HCT116 (cell line): Measurements from ENCODE around the gene VSX2. TPM values are rescaled to one million over a fixed set of nuclear protein-coding genes. Genes with fewer than 3 reads are reported as not detected.

ENCODE experiments used
- ATAC-seq: fragments of 200-7000 bp; cut with Tn5 transposase; 2 replicates; pipeline ENCODE4 v1.9.1; 2020; ENCODE audit warnings: mild to moderate bottlenecking, moderate library complexity
- BruUV-seq: library from RNA; stranded (reverse); fragments of 400-500 nt; replicated peaks from 2 replicates; lab custom pipeline; 2021; lab: Mats Ljungman, UMichigan
- CTCF ChIA-PET: fragments of 300-600 bp; sonication (Branson Sonifier 250); formaldehyde crosslinking; loops from one replicate; lab custom pipeline; 2021; ENCODE audit warnings: antibody characterized with exemption; lab: Charles Lee
- POLR2A ChIA-PET: fragments of 300-600, 350-600 bp; sonication (Branson Sonifier 250); formaldehyde crosslinking; loops from one replicate; lab custom pipeline; 2021; ENCODE audit warnings: antibody characterized with exemption; lab: Charles Lee
- RAD21 ChIA-PET, 2 experiments: fragments of 300-600 bp; sonication (Branson Sonifier 250); formaldehyde crosslinking; loops; one replicate each; lab custom pipeline; 2023; ENCODE audit warnings: low total read pairs in 2 of 2; ENCODE audit not compliant: uncharacterized antibody in 2 of 2, unreplicated experiment in 2 of 2, low non-redundant PET in 1 of 2; lab: Charles Lee
- DNase-seq: peaks from one replicate; pipeline ENCODE4 v3.0.0-alpha.2; 2010; ENCODE audit warnings: low read depth, low spot score
- H2AFZ ChIP-seq: fragments of 200-600 bp; shearing (Covaris generic), sonication (generic); 2 replicates; pipeline ENCODE4 v1.6.1; 2017; ENCODE audit warnings: low read depth, mixed run types, mixed read lengths, antibody characterized with exemption, low read length; ENCODE audit not compliant: poor library complexity, severe bottlenecking
- H3K27ac ChIP-seq: 2 replicates; pipeline ENCODE4 v1.5.1; 2012; ENCODE audit warnings: low read depth, low read length
- H3K27me3 ChIP-seq: fragments of 200-600 bp; sonication (generic); 2 replicates; pipeline ENCODE4 v1.6.1; 2016; ENCODE audit warnings: mixed run types, low read length, mixed read lengths; ENCODE audit not compliant: insufficient read depth
- H3K36me3 ChIP-seq, 2 experiments: fragments of 200-500 bp in 1 of 2; fragments of 200-600 bp in 1 of 2; sonication (Bioruptor generic) in 1 of 2; sonication (generic) in 1 of 2; 2 replicates each; pipeline versions ENCODE4 v1.5.1 to v1.6.1; 2014 to 2016; ENCODE audit warnings: low read length in 2 of 2, inconsistent platforms in 1 of 2, mixed read lengths in 1 of 2, mixed run types in 1 of 2; ENCODE audit not compliant: insufficient read depth in 2 of 2, control insufficient read depth in 1 of 2
- H3K4me1 ChIP-seq, 2 experiments: fragments of 200-600 bp in 1 of 2; sonication (generic) in 1 of 2; 2 replicates each; pipeline versions ENCODE4 v1.5.1 to v1.6.1; 2012 to 2017; ENCODE audit warnings: low read length in 2 of 2, inconsistent platforms in 1 of 2, mild to moderate bottlenecking in 1 of 2, mixed read lengths in 1 of 2, mixed run types in 1 of 2, moderate library complexity in 1 of 2; ENCODE audit not compliant: insufficient read depth in 2 of 2, control insufficient read depth in 1 of 2
- H3K4me2 ChIP-seq: fragments of 200-600 bp; sonication (generic); 2 replicates; pipeline ENCODE4 v1.6.1; 2017; ENCODE audit warnings: mixed run types, low read length, mixed read lengths
- H3K4me3 ChIP-seq, 2 experiments: fragments of 200-600 bp in 1 of 2; sonication (generic) in 1 of 2; replicated peaks in 1 of 2; 2 replicates each; pipeline ENCODE4 v1.5.1; 2011 to 2016; ENCODE audit warnings: low read length in 2 of 2, control low read depth in 1 of 2, low read depth in 1 of 2, mild to moderate bottlenecking in 1 of 2, mixed read lengths in 1 of 2, mixed run types in 1 of 2
- H3K79me2 ChIP-seq: fragments of 200-600 bp; sonication (generic); 2 replicates; pipeline ENCODE4 v1.6.1; 2017; ENCODE audit warnings: mild to moderate bottlenecking, mixed run types, low read length, moderate library complexity, mixed read lengths; ENCODE audit not compliant: insufficient read depth
- H3K9ac ChIP-seq: fragments of 200-600 bp; sonication (generic); 2 replicates; pipeline ENCODE4 v1.6.1; 2016; ENCODE audit warnings: low read length, mixed read lengths
- H3K9me2 ChIP-seq: fragments of 200-600 bp; sonication (generic), shearing (Covaris generic); 2 replicates; pipeline ENCODE4 v1.6.1; 2017; ENCODE audit warnings: mixed run types, mild to moderate bottlenecking, moderate library complexity; ENCODE audit not compliant: insufficient read depth
- H3K9me3 ChIP-seq, 2 experiments: fragments of 200-500 bp in 1 of 2; fragments of 200-600 bp in 1 of 2; sonication (Bioruptor generic) in 1 of 2; sonication (generic) in 1 of 2; 2 replicates each; pipeline ENCODE4 v1.6.1; 2014 to 2017; ENCODE audit warnings: low read length in 2 of 2, mixed read lengths in 2 of 2, inconsistent platforms in 1 of 2, low read depth in 1 of 2, mild to moderate bottlenecking in 1 of 2, mixed run types in 1 of 2, moderate library complexity in 1 of 2; ENCODE audit not compliant: control insufficient read depth in 1 of 2, insufficient read depth in 1 of 2
- H4K20me1 ChIP-seq: fragments of 200-600 bp; sonication (generic), shearing (Covaris generic); 2 replicates; pipeline ENCODE4 v1.6.1; 2017; ENCODE audit warnings: mixed run types, mild to moderate bottlenecking, moderate library complexity; ENCODE audit not compliant: insufficient read depth
- CEBPB ChIP-seq: IDR thresholded peaks from 2 replicates; pipeline ENCODE4 v1.6.1; 2012; ENCODE audit warnings: low read depth
- CTCF ChIP-seq, 3 experiments: fragments of 200-600 bp in 1 of 3; sonication (generic) in 1 of 3; IDR thresholded peaks in 2 of 3; conservative IDR thresholded peaks in 1 of 3; 2 replicates each; pipeline ENCODE4 v1.5.1; 2012 to 2017; ENCODE audit warnings: low read depth in 2 of 3, low read length in 2 of 3, antibody characterized with exemption in 1 of 3, borderline replicate concordance in 1 of 3, control low read depth in 1 of 3, mild to moderate bottlenecking in 1 of 3, mixed read lengths in 1 of 3, mixed run types in 1 of 3, moderate library complexity in 1 of 3; ENCODE audit not compliant: insufficient read depth in 1 of 3
- EGR1 ChIP-seq: IDR thresholded peaks from 2 replicates; pipeline ENCODE4 v1.6.1; 2012; ENCODE audit warnings: low read depth
- EZH2 ChIP-seq: fragments of 200-600 bp; sonication (generic); IDR thresholded peaks from 2 replicates; pipeline ENCODE4 v1.6.1; 2017; ENCODE audit warnings: antibody characterized with exemption, mixed run types
- EZH2phosphoT487 ChIP-seq: fragments of 200-600 bp; IDR thresholded peaks from 2 replicates; pipeline ENCODE4 v1.6.1; 2018; ENCODE audit warnings: antibody characterized with exemption, borderline replicate concordance
- FOSL1 ChIP-seq: IDR thresholded peaks from 2 replicates; pipeline ENCODE4 v1.6.1; 2012; ENCODE audit warnings: low read depth
- MAX ChIP-seq: IDR thresholded peaks from 2 replicates; pipeline ENCODE4 v1.6.1; 2012
- POLR2A ChIP-seq: IDR thresholded peaks from 2 replicates; pipeline ENCODE4 v1.7.0; 2011; ENCODE audit warnings: borderline replicate concordance; ENCODE audit not compliant: insufficient read depth, insufficient read length; ENCODE audit errors: extremely low read depth
- SP1 ChIP-seq: IDR thresholded peaks from 2 replicates; pipeline ENCODE4 v1.6.1; 2012; ENCODE audit warnings: low read depth
- SRF ChIP-seq: IDR thresholded peaks from 2 replicates; pipeline ENCODE4 v1.6.1; 2012; ENCODE audit warnings: low read depth
- TCF7L2 ChIP-seq: IDR thresholded peaks from 2 replicates; pipeline ENCODE4 v1.7.0; 2011; ENCODE audit warnings: borderline replicate concordance, inconsistent platforms; ENCODE audit not compliant: insufficient read depth, insufficient read length; ENCODE audit errors: extremely low read depth
- YY1 ChIP-seq: IDR thresholded peaks from 2 replicates; pipeline ENCODE4 v1.6.1; 2011; ENCODE audit warnings: low read length, low read depth, moderate library complexity, mild to moderate bottlenecking; ENCODE audit not compliant: insufficient replicate concordance; ENCODE audit errors: extremely low read depth
- intact Hi-C: fragments of 100-400 bp; cut with micrococcal nuclease; formaldehyde crosslinking; loops from 2 replicates; pipeline ENCODE4 v1.10.0; 2022
- total RNA-seq: library from RNA; stranded (reverse); gene quantifications from one replicate; pipeline ENCODE4 v1.2.1, GENCODE V29; 2021; ENCODE audit not compliant: unreplicated experiment

VSX2 gene
- total RNA-seq, 1 experiment from 2014 or later: not detected

GRCh38 chr14:74299061-74299545 lies 59.9 kb downstream of the VSX2 start:
- H3K27me3 ChIP-seq: no peaks in the 10 kb centered on the region
- H3K36me3 ChIP-seq: peaks cover 4 to 6% of the 10 kb centered on the region in 2 experiments; a peak in 2 of 4 replicates
- DNase-seq: peak; percentile 22
- H3K9me3 ChIP-seq: no peaks in the 10 kb centered on the region
- peaks cover 44% of the 10 kb centered on the region for H3K79me2 ChIP-seq
- peak overlapping the region; percentile 35 for H3K9ac ChIP-seq
- POLR2A ChIA-PET: interaction anchor here (0.7 kb wide), 1 partner anchor 426 kb away, joined by 3 read pairs; no protein-coding TSS in a partner anchor
- H3K4me3 ChIP-seq: peak overlapping the region; percentile 15 to 51
- H3K4me1 ChIP-seq: peaks cover 13 to 46% of the 10 kb centered on the region in 2 experiments
- no TSS peak for BruUV-seq
- RAD21 ChIA-PET: no interaction called here
- H3K9me2 ChIP-seq: no peaks in the 10 kb centered on the region
- CTCF ChIA-PET: interaction anchor here (0.6 kb wide), 1 partner anchor 8 kb away, joined by 3 read pairs; no protein-coding TSS in a partner anchor
- H3K27ac ChIP-seq: peak overlapping the region; percentile 58
- H3K4me2 ChIP-seq: peak overlapping the region; percentile 83
- TF ChIP-seq FOSL1 (peak; percentile 42), MAX (peak; percentile 59; the same call in 1 of the 2 replicates), SP1 (0 out of 2 replicates have a peak, but pooled peaks have one; percentile 3), YY1 (no peak)
- peak overlapping the region; percentile 5 for H2AFZ ChIP-seq
- intact Hi-C loops: no loop called here
- peak; percentile 26; the same call in 1 of the 2 replicates for ATAC-seq
- H4K20me1 ChIP-seq: no peaks in the 10 kb centered on the region

GRCh38 chr14:74301594-74302151 lies 62.4 kb downstream of the VSX2 start:
- peaks cover 4% of the 10 kb centered on the region in 2 experiments; a peak in 2 of 4 replicates for H3K36me3 ChIP-seq
- H3K9me2 ChIP-seq: no peaks in the 10 kb centered on the region
- H3K4me3 ChIP-seq: peak overlapping the region; percentile 78 to 83
- no peaks in the 10 kb centered on the region for H3K9me3 ChIP-seq
- peak overlapping the region; percentile 73 for H3K9ac ChIP-seq
- ChIA-PET POLR2A (interaction anchor here (1.0 to 1.2 kb wide), 2 partner anchors 26 to 577 kb away, joined by 3 read pairs; no protein-coding TSS in a partner anchor), CTCF (no interaction called here)
- ATAC-seq: peak; percentile 1; the same call in 1 of the 2 replicates
- H3K4me1 ChIP-seq: peaks cover 13 to 39% of the 10 kb centered on the region in 2 experiments
- intact Hi-C loops: no loop called here
- no peak for TF ChIP-seq EGR1
- TF ChIP-seq CEBPB: no peak
- TF ChIP-seq EZH2phosphoT487: no peak
- no peak for TF ChIP-seq CTCF (IDR thresholded peaks at IDR 0.05 in 2 of 3, conservative IDR thresholded peaks at IDR 0.05 in 1 of 3; ENCODE audit: borderline replicate concordance in 1 of 3, insufficient read depth in 1 of 3, low read depth in 2 of 3, low read length in 2 of 3)
- no peak for TF ChIP-seq SRF
- no peak for TF ChIP-seq YY1
- no peak for TF ChIP-seq TCF7L2
- no peak for TF ChIP-seq POLR2A
- no peak for TF ChIP-seq EZH2
- TF ChIP-seq, all 23 proteins: peak for 0
- Histone ChIP-seq H2AFZ (peak overlapping the region; percentile 47), H3K27ac (peak overlapping the region; percentile 78), H3K27me3 (no peaks in the 10 kb centered on the region), H4K20me1 (no peaks in the 10 kb centered on the region), H3K79me2 (peaks cover 44% of the 10 kb centered on the region), H3K4me2 (peak overlapping the region; percentile 80)
- RAD21 ChIA-PET: interaction anchor here in 1 of 2 experiments (0.6 kb wide), 1 partner anchor 11 kb away, joined by 3 read pairs; no protein-coding TSS in a partner anchor
- DNase-seq: no peak
- no TSS peak for BruUV-seq
